C4-2B (cell line): ENCODE measurements around the gene PASK.
"Not testable (repeated sequence)": the region's sequence is repeated elsewhere in the genome, so short reads cannot be mapped to it uniquely, and the experiment has no call there.

Source experiments
- H3K27ac ChIP-seq: fragments of 450-650 bp; 2 replicates; pipeline ENCODE4 v1.5.1; 2017
- CTCF ChIP-seq: fragments of 450-650 bp; conservative IDR thresholded peaks from 2 replicates; pipeline ENCODE4 v1.5.1; 2017; ENCODE audit warnings: mild to moderate bottlenecking
- ZFX ChIP-seq: fragments of 450-650 bp; IDR thresholded peaks from 2 replicates; pipeline ENCODE4 v1.6.1; 2017

Gene PASK

GRCh38 chr2:241110089-241110606 is 39.1 kb downstream of the PASK start:
- no peak for TF ChIP-seq CTCF
- TF ChIP-seq ZFX, result no peak
- H3K27ac ChIP-seq, result no peak overlapping the region

- no peak for TF ChIP-seq CTCF
These were observed 39.8 kb downstream of the PASK start for GRCh38 chr2:241109210-241110088.

GRCh38 chr2:241108271-241109209 is 40.7 kb downstream of the PASK start:
- TF ChIP-seq ZFX (no peak), CTCF (no peak)
- H3K27ac ChIP-seq, result no peak overlapping the region

More at GRCh38 chr2:241109210-241110088, 39.8 kb downstream of the PASK start:
- no peak overlapping the region for H3K27ac ChIP-seq

- TF ChIP-seq CTCF (no peak), ZFX (no peak)
- H3K27ac ChIP-seq, result no peak overlapping the region
These were observed 42.1 kb downstream of the PASK start for GRCh38 chr2:241107031-241107783.

GRCh38 chr2:241105641-241106040 is 43.6 kb downstream of the PASK start:
- no peak overlapping the region for H3K27ac ChIP-seq

GRCh38 chr2:241104611-241105010 is 44.7 kb downstream of the PASK start:
- not testable (repeated sequence) for H3K27ac ChIP-seq

More at GRCh38 chr2:241105641-241106040, 43.6 kb downstream of the PASK start:
- TF ChIP-seq CTCF, result no peak
- no peak for TF ChIP-seq ZFX

- H3K27ac ChIP-seq, result peak overlapping the region; percentile 92
These were observed 46.1 kb downstream of the PASK start for GRCh38 chr2:241103176-241103595.

More at GRCh38 chr2:241103176-241103595, 46.1 kb downstream of the PASK start:
- TF ChIP-seq ZFX, result no peak
- no peak for TF ChIP-seq CTCF
